Smooth muscle cell (in vitro differentiated cells): Measurements from ENCODE around the gene RNF17. TPM values are rescaled to one million over a fixed set of nuclear protein-coding genes. Genes with fewer than 3 reads are reported as not detected.

ENCODE experiments used
- DNase-seq: peaks from one replicate; lab custom pipeline; 2025; ENCODE audit not compliant: unreplicated experiment; lab: John Stamatoyannopoulos, UW
- H2AFZ ChIP-seq: fragments of 200-600 bp; sonication (generic); 2 replicates; pipeline ENCODE4 v1.6.0; 2016; ENCODE audit warnings: antibody characterized with exemption, low read depth, mild to moderate bottlenecking
- H3F3A ChIP-seq: fragments of 200-600 bp; sonication (generic); 2 replicates; pipeline ENCODE4 v1.6.0; 2017; ENCODE audit warnings: antibody characterized with exemption, low read depth
- H3K27ac ChIP-seq: fragments of 200-600 bp; sonication (generic); 2 replicates; pipeline ENCODE4 v1.5.1; 2016; ENCODE audit warnings: low read depth, mild to moderate bottlenecking
- H3K27me3 ChIP-seq: fragments of 200-600 bp; sonication (generic); 2 replicates; pipeline ENCODE4 v1.6.1; 2016; ENCODE audit warnings: low read depth, mild to moderate bottlenecking
- H3K36me3 ChIP-seq: fragments of 200-600 bp; sonication (generic); 2 replicates; pipeline ENCODE4 v1.5.1; 2016; ENCODE audit warnings: low read depth
- H3K4me1 ChIP-seq: fragments of 200-600 bp; sonication (generic); 2 replicates; pipeline ENCODE4 v1.5.1; 2016; ENCODE audit warnings: low read depth
- H3K4me2 ChIP-seq: fragments of 200-600 bp; sonication (generic); 2 replicates; pipeline ENCODE4 v1.6.0; 2016; ENCODE audit warnings: mild to moderate bottlenecking
- H3K4me3 ChIP-seq: fragments of 200-600 bp; sonication (generic); 2 replicates; pipeline ENCODE4 v1.5.1; 2016; ENCODE audit warnings: mild to moderate bottlenecking
- H3K79me2 ChIP-seq: fragments of 200-600 bp; sonication (generic); 2 replicates; pipeline ENCODE4 v1.6.0; 2016; ENCODE audit warnings: low read depth, mild to moderate bottlenecking
- H3K9ac ChIP-seq: fragments of 200-600 bp; sonication (generic); 2 replicates; pipeline ENCODE4 v1.6.0; 2016; ENCODE audit warnings: low read depth
- H3K9me3 ChIP-seq: fragments of 200-600 bp; sonication (generic); replicated peaks from 2 replicates; pipeline ENCODE4 v1.5.1; 2016; ENCODE audit warnings: low read depth
- H4K20me1 ChIP-seq: fragments of 200-600 bp; sonication (generic); 2 replicates; pipeline ENCODE4 v1.6.0; 2016; ENCODE audit warnings: low read depth
- CTCF ChIP-seq: fragments of 200-600 bp; sonication (generic); IDR thresholded peaks from 2 replicates; pipeline ENCODE4 v1.5.1; 2017; ENCODE audit warnings: borderline replicate concordance, mild to moderate bottlenecking, antibody characterized with exemption; ENCODE audit not compliant: insufficient read depth, poor library complexity, severe bottlenecking
- WGBS: methylation state at CpG from one replicate; pipeline ENCODE4 v1.1.7; 2016; ENCODE audit warnings: low lambda C conversion rate; 5-methylcytosine and 5-hydroxymethylcytosine counted together
- polyA plus RNA-seq: library from polyadenylated mRNA; unstranded; fragments of >200 nt; fragmentation: Nextera tagmentation; extraction: Ambion mirVana; gene quantifications from 2 replicates; pipeline ENCODE4 v1.2.1, GENCODE V29; 2016
- total RNA-seq: library from RNA; depleted of rRNA; stranded (reverse); fragments of >200 nt; gene quantifications from 2 replicates; pipeline ENCODE4 v1.2.3, GENCODE V29; 2014

Gene RNF17
- total and polyA plus RNA-seq, 2 experiments from 2014 or later = not detected

GRCh38 chr13:24922387-24922744 is 158.4 kb downstream of the RNF17 start:
- Histone ChIP-seq H3K4me3 (peak overlapping the region; percentile 82), H3F3A (no peaks in the 10 kb centered on the region), H3K4me1 (peaks cover 6% of the 10 kb centered on the region), H3K36me3 (no peaks in the 10 kb centered on the region), H3K27me3 (no peaks in the 10 kb centered on the region), H3K9me3 (no peaks in the 10 kb centered on the region), H4K20me1 (no peaks in the 10 kb centered on the region), H3K27ac (peak overlapping the region; percentile 96), H3K79me2 (peaks cover 45% of the 10 kb centered on the region), H3K9ac (peak overlapping the region; percentile 89), H2AFZ (peak overlapping the region; percentile 82), H3K4me2 (peak overlapping the region; percentile 96)
- no peak for DNase-seq
- under 1% methylated on average over 32 of the region's 34 CpGs for WGBS
- TF ChIP-seq CTCF = no peak

- peaks cover 6% of the 10 kb centered on the region for H3K4me1 ChIP-seq
- TF ChIP-seq CTCF = no peak
- WGBS = 3% methylated on average over 60 of the region's 60 CpGs
These were observed 159.0 kb downstream of the RNF17 start for GRCh38 chr13:24922745-24923591.

GRCh38 chr13:24925318-24926231 is 161.6 kb downstream of the RNF17 start:
- no peak overlapping the region for H3K27ac ChIP-seq
- H3F3A ChIP-seq = no peaks in the 10 kb centered on the region
- peaks cover 16% of the 10 kb centered on the region for H3K79me2 ChIP-seq
- H2AFZ ChIP-seq = no peak overlapping the region
- no peak overlapping the region for H3K9ac ChIP-seq
- H3K4me3 ChIP-seq = no peak overlapping the region
- H3K9me3 ChIP-seq = no peaks in the 10 kb centered on the region
- no peak for DNase-seq
- no peak overlapping the region for H3K4me2 ChIP-seq
- no peak for TF ChIP-seq CTCF
- peaks cover 6% of the 10 kb centered on the region for H3K4me1 ChIP-seq
- 90% methylated on average over 15 of the region's 15 CpGs for WGBS
- H3K27me3 ChIP-seq = peaks cover 14% of the 10 kb centered on the region
- H4K20me1 ChIP-seq = no peaks in the 10 kb centered on the region
- H3K36me3 ChIP-seq = no peaks in the 10 kb centered on the region

More at GRCh38 chr13:24922745-24923591, 159.0 kb downstream of the RNF17 start:
- H4K20me1 ChIP-seq = no peaks in the 10 kb centered on the region
- H3K36me3 ChIP-seq = no peaks in the 10 kb centered on the region
- peak; percentile 83 for DNase-seq
- H3K9ac ChIP-seq = peak overlapping the region; percentile 91
- peak overlapping the region; percentile 88 for H2AFZ ChIP-seq
- H3K27ac ChIP-seq = peak overlapping the region; percentile 96
- H3K4me3 ChIP-seq = peak overlapping the region; percentile 82
- no peaks in the 10 kb centered on the region for H3K9me3 ChIP-seq
- H3K4me2 ChIP-seq = peak overlapping the region; percentile 96
- no peaks in the 10 kb centered on the region for H3K27me3 ChIP-seq
- peaks cover 39% of the 10 kb centered on the region for H3K79me2 ChIP-seq
- no peaks in the 10 kb centered on the region for H3F3A ChIP-seq
